ENCODE measurements around the gene VDAC2.
A peak's percentile ranks its signal among the peaks of the same experiment; 100 is the strongest.

Gene VDAC2

GRCh38 chr10:75231672-75232581 is 21.3 kb downstream of the VDAC2 start:
- DNase-seq (ENCODE audit: low read depth), result no peak

GRCh38 chr10:75233444-75234016 is 22.9 kb downstream of the VDAC2 start:
- DNase-seq (ENCODE audit: low read depth), result no peak

- peak; percentile 78 for DNase-seq (ENCODE audit: low read depth)
Observed at GRCh38 chr10:75234017-75234682, 23.6 kb downstream of the VDAC2 start.

- no peak for DNase-seq (ENCODE audit: low read depth)
Observed at GRCh38 chr10:75234683-75235374, 24.2 kb downstream of the VDAC2 start.

- peak; percentile 71 for DNase-seq (ENCODE audit: low read depth)
Observed at GRCh38 chr10:75235375-75236177, 25.0 kb downstream of the VDAC2 start, which contains the start of gene COMTD1. COMTD1 (minus strand) TSS chr10:75235957; CDS start chr10:75235928, 29 bp downstream.

GRCh38 chr10:75236178-75236825 is 25.7 kb downstream of the VDAC2 start:
- DNase-seq (ENCODE audit: low read depth), result no peak

- no peak for DNase-seq (ENCODE audit: low read depth)
Observed at GRCh38 chr10:75238182-75239095, 27.8 kb downstream of the VDAC2 start.

- DNase-seq (ENCODE audit: low read depth), result no peak
Observed at GRCh38 chr10:75239096-75239790, 28.6 kb downstream of the VDAC2 start.

- no peak for DNase-seq (ENCODE audit: low read depth)
Observed at GRCh38 chr10:75240329-75241076, 29.9 kb downstream of the VDAC2 start.

- DNase-seq (ENCODE audit: low read depth), result no peak
Observed at GRCh38 chr10:75243426-75243825, 32.8 kb downstream of the VDAC2 start.

GRCh38 chr10:75244487-75245353 is 34.1 kb downstream of the VDAC2 start:
- no peak for DNase-seq (ENCODE audit: low read depth)

- DNase-seq (ENCODE audit: low read depth), result no peak
Observed at GRCh38 chr10:75245354-75246250, 35.0 kb downstream of the VDAC2 start.

GRCh38 chr10:75246506-75246905 is 35.9 kb downstream of the VDAC2 start:
- no peak for DNase-seq (ENCODE audit: low read depth)

GRCh38 chr10:75247797-75248196 is 37.2 kb downstream of the VDAC2 start:
- no peak for DNase-seq (ENCODE audit: low read depth)

- DNase-seq (ENCODE audit: low read depth), result no peak
Observed at GRCh38 chr10:75250934-75251333, 40.3 kb downstream of the VDAC2 start.

Measured in GM04504 (cell line).